GM12891 (cell line): ENCODE measurements around the gene HORMAD2.

Source experiments
- POLR2A ChIP-seq: IDR thresholded peaks from 2 replicates; pipeline ENCODE4 v1.6.1; 2011; ENCODE audit warnings: low read depth, low read length, control low read depth
- POLR2AphosphoS5 ChIP-seq: IDR thresholded peaks from 2 replicates; pipeline ENCODE4 v1.6.1; 2011; ENCODE audit warnings: low read depth, low read length, control low read depth
- SPI1 ChIP-seq: IDR thresholded peaks from 2 replicates; pipeline ENCODE4 v1.6.1; 2011; ENCODE audit warnings: low read depth, low read length, control low read depth
- TAF1 ChIP-seq: IDR thresholded peaks from 2 replicates; pipeline ENCODE4 v1.6.1; 2011; ENCODE audit warnings: low read depth, low read length, control low read depth

DNA sequence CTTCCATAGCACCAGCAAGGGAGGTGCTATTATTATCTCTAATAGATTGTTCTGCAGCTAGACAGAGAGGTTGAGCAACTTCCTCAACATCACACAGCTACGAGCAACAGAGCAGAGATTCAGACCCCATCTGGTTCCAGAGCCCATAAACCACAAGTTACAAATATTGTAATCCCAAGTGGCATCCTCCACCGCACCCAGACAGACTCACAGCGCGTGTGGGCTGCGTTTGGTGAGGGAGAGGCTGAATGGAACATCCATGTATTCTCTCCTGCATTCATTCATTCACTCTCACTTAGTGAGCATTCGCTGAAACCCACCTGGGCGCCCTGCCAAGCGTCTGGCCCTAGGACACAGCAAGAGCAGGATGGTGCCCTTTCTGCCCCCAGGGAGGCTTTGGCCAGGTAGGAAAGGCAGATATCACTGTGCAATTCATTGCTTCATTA, 132.8 kb downstream of the HORMAD2 start:
- TF ChIP-seq POLR2AphosphoS5 (no peak), POLR2A (no peak), TAF1 (no peak), SPI1 (no peak)
